ENCODE measurements around the gene NUDCD3. TPM values are rescaled to one million over a fixed set of nuclear protein-coding genes. Genes with fewer than 3 reads are reported as not detected.

The NUDCD3 gene
- polyA plus RNA-seq, 1 donor, result 80.1 TPM

DNA sequence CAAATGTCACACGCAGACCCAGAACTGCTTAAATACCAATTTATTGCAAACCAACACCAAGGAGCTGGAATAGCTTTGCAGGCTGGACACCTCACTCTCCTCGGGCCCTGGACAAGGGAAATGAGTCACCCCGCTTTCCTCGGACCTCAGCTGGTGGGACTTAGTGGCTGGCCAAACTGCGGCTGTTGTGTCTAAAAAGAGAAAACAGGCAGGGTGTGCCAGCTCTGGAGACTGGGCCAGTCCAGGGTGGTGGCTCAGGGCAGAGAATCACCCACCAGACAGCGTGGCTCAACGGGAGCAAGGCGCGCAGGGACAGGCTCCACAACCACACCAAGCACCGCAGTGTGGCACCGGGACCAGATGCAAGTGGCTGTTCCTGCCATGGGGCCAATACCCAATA is 106.9 kb downstream of the NUDCD3 start:
- no peak for DNase-seq (ENCODE audit: low read depth)

DNA sequence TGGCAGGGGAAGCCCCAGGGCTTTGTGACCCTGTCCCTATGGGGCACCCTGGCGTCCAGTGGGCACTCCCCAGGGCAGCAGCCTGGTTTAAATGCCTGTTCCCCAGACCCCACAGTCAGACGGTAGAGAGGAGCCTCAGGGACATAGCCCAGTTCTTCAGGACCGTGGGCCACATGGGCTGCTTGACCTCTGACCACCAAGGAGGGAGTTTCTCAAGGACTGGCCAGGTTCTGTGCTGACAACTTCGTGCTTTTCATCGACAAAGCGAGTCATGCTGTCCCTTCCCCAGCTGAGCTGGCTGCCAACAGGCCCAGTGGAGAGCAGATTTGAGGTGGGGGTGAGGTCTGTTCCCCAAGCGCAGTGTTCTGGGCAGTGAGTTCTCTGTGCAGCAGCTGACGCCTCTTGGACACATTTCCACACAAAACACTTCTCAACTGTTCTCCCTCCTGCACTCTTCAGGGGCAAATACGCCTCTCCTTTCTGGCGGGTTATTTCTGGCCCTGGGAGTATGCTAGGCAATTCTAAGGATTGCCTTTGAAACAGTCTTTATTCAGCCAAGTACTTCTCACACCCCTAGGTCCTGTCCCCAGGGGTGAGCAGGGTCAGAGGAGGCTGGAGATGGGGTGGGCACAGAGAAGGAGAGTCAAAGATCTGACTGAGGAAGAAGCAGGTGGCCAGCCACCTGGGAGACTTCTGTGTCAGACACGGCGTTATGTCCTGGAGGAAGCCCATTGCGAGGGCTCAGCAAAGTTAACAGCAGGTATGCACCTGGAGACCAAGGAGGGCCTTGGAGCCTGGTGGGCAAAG is 107.8 kb downstream of the NUDCD3 start:
- DNase-seq (ENCODE audit: low read depth), result no peak

DNA sequence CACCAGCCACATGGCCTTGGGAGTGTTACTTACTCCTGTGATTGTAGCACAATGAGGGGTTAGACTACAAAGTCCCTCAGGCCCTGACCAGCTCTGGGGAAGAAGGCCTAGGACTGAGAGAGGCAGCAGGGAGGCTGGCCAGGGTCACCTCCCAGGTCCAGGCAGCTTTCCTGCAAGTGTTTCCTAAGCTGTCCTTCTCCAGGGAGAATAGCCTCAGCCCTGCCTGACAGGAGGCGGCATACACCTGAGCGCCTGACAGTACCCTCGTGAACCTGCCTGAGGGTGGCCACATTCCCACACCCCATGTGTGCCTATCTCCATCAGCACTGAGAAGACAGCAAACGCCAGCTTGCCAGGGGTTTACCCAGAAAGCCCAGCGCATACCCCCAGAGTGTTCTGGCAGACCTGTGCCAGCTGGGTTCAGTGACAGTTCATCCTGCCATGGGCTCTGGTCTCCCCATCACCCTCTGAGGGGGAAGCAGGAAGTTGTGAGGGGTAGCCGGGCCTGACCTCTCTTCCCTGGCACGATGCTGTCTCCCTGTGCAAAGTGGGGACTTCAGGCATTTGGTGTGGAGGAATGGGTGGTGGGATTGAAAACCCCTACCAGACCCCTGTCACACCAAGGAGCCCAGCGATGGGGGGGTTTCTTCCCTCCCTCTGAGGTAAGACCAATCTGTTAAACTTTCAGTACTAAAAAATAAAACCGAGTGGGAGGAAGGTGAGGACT is 108.8 kb downstream of the NUDCD3 start:
- DNase-seq (ENCODE audit: low read depth), result no peak

DNA sequence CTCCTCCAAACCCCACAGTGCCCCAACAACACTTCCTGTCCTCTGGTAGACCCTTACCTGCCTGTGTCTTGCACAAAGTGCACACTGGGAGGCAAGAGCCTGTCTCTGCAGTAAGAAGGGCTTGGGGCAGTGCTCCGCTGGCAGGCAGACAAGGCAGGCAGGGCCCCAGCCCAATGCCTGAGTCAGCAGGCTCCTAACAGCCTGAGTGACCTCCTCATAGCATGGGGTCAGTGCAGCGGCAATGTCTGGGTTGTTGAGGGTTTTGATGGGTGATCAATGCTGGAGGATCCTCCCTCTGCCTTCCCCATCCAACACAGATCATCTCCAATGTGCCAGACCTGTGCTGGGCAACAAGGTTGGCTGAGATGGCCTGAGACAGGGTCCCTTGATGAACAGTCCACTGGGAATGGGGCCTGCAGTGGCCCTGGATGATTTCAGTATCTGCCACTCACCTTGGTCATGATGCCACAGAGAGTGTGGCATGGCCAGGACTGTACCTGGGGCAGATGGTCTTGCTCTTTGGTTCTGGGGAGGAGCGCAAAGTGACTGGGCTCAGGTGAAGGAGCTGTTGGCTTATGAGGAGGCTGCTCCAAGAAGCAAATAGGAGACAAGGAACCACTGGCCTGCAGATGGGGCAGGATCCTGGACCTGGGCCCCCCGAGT is 109.5 kb downstream of the NUDCD3 start:
- no peak for DNase-seq (ENCODE audit: low read depth)

DNA sequence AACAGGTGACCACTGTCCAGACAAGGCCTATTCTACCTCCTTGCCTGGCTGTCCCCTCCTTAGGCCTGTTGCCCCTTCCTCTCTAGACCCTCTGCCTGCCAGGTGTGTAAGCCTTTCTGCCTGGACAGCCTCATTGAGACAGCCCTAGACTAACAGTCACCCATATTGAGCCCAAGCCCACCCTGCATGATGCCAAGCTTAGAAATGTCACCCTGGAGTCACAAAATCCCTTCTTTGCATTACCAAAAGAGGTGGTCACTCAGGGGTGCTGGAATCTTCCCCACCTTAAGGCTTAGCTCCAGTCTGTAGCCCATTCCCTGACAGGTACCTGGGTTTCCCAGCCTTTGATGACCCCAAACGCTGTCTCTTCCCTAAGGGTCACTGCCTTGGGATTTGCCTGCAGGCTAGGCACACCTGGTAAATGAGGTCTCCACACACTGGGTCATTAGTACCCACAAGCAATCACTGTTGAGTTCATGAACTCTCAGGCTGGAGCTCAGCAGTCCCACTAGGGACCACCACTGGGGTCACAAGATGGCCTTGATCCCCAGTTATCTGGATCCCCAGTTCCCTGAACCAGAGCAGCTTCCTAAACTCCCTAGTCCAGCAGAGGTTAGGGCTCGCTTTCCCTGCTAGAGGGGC is 110.1 kb downstream of the NUDCD3 start:
- DNase-seq (ENCODE audit: low read depth), result no peak

DNA sequence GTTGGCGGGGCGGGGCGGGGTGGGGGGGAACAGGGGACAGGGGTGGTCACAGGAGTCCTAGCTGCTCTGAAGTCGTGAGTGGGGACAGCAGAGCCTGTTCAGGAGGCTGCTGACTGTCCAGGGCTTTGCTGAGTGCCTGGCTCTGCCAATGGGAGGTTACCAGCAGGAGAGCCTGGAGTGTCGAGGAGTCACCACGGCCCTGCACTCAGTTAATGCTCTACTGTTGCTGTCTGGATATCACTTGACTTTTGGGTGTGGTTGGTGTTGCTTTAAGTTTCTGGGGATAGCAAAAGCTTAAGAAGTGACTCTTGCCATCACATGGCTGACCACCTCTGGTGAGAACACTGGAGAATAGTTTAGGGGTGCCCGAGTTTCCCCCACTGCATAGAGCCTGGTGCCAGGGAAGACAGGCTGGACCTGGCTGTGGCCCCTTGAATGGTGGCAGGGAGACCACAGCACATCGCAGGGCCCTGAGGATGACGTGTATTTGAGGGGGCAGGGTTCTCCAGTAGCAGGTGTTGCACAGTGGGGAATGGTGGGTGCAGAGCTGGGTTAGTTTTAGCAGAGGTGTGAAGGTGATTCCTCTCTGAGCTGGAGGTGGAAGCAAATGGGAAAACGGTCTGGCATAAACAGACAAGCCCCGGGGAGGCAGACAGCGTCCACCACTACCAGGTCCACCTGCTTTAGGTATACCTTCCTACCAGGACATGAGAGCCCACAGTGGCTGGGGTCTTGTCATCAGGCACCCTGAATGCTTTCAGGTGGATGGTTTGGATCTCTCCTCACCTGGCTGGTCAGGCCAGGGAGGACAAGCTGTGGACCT is 110.9 kb downstream of the NUDCD3 start:
- no peak for DNase-seq (ENCODE audit: low read depth)

DNA sequence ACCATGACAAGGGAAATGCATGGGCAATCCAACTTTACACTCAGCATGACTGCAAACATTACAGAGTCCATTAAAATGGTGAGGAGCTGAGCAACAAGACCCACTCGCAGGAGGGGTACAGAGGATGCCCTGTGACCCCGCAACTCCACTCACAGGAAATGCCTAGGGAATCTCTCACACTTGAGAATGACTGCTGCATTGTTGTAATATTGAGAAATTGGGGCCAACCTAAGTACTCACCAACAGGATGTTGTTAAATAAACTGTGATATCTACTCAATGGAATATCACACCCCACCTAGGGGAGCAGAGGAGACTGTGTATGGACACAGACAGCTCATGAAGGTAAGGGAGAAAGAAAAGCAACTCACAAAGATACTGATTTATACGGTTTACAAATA is 111.7 kb downstream of the NUDCD3 start:
- no peak for DNase-seq (ENCODE audit: low read depth)

DNA sequence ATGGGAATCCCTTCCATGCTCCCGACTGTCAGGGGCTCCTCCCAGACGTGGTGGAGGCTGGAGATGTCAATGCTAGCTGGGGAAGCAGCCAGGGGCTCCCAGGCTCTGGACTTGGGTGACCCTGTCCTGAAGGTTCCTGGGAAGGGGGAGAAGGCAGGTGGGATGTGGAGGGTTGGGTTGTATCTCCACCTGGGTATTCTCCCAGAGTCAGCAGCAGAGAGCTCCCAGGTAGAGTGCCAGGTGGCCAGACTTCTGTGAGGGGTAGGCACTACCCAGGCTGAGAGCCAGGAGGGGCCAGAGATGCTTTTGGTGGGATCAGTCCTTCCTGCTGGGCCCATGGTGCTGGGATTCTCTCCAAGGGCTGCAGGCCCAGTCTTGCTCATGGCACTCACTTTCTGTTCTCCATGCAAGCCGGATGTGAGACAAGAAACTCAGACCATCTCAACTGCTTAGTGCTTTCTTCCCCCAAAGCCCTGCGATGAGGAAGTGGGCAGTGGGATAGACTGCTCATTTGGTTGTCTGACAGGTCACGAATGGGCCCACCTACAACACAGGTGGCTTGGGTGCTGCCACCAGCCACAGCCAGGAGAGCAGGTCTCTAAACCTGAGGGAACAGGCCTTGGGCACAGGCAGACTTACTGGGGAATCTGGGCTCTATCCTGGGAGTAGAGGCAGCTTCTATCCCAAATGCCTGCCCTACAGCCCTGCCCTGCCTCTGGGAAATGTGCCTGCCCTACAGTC is 112.6 kb downstream of the NUDCD3 start:
- no peak for DNase-seq (ENCODE audit: low read depth)

DNA sequence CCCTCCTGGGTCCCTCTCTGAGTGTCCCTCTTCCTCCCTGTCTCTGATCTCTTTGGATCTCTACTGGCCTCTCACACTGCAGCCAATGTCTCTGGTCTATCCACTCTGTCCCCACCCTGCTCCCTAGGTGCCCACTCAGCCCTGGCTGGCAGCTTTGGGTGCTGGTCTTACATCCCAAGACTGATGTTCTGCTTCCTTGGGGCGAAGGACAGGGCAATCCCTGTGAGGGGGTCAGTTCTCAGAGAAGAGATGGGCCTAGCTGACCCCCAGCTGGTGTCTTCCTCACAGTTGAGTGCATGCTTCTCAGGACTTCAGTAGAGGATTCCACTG is 113.4 kb downstream of the NUDCD3 start:
- DNase-seq (ENCODE audit: low read depth), result no peak

DNA sequence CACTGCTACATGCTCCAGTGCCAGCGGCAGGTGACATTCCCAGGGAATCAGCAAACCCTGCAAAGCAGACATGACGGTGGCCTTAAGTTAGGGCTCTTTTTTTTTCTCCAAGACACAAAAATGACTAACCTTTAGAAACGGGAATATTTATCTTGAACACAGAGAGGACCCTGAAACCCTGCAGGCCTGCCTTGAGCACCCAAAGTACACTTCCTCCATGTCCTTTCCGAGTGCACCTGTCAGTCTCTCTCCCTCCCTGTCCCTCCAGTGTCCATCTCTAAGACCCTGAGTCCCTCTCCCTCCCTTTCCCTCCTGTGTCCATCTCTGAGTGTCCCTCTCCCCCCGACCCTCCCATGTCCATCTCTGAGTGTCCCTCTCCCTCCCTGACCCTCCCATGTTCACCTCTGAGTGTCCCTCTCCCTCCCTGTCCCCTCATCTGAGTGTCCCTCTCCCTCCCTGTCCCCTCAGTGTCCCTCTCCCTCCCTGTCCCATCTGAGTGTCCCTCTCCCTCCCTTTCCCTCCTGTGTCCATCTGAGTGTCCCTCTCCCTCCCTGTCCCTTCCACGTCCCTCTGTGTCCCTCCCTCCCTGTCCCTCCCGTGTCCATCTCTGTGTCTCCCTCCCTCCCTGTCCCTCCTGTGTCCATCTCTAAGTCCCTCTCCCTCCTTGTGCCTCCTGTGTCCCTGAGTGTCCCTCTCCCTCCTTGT is 113.9 kb downstream of the NUDCD3 start:
- no peak for DNase-seq (ENCODE audit: low read depth)

DNA sequence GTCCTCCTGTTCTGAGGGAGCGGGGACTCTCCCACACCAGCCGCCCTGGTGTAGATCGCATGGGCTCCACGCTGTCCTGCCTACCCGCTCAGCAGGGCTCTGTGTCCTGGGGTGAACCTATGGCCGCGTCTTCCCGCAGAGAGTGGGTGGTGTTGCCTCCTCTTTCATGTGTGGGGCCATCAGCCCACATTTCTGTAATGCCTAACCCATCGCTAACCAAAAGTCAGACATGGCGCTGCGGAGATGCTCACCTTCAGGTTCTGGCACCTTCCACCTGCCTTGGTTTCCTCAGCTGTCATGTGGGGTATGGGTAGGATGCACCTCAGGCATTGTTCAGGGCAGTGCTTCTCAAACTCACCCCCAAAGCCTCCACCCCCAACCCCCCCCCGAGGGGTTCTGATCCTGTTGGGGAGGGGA is 114.5 kb downstream of the NUDCD3 start:
- DNase-seq (ENCODE audit: low read depth), result no peak

DNA sequence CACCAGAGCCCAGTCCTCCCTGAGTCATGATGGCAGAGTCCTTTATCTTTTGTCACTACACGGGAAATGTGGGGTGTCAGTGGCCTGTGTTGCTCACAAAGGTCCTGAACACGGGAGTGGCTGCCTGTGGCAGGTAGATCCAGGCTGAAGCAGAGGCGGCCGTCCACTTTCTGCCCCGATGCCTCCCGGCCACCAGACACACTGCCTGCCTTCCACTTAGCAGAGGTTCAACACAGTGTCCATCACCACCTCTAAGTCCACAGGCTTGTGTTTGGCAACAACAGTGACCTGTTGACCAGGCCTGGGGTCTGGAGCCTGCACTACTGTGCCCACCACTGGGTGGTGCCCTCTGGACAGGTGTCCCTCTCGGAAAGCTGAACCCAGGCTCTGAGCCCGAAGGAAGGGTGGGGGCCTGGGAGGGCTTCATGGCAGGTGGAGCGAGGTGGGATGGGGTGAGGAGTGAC is 115.2 kb downstream of the NUDCD3 start:
- no peak for DNase-seq (ENCODE audit: low read depth)

DNA sequence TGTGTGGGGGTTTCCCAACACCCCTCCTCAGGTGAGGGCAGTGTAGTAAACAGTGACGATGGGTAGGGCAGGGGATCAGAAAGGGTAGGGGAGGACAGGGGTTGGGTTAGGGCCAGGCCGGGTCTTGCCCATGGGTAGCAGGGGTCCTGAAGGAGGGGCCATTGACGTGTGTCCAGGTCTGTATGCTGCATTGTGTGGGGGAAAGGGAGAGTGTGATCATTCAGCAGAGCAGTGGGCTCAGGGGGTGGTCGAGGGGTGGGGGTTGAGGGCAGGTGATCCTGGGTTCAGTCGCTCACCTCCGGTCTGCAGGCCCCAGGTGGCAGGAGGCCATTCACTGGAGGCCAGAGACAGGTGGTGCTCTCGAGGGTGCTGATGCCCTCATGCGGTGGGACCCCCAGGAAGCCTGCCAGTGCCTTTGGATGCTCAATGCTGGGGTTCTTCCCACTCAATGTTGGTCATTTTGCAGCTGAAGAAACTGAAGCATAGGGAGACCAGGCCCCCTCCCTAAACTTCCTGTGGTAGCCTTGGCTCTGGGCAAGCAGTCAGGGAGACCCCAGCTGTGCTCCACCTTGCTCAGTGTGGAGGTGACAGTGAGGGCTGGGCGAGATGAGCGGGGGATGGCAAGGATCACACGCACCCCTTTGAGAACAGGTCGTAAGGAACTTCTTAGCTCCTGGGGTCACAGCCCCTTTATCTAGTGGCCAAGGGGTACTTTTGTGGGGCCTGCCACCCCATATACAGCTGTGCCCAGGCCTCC is 116.3 kb downstream of the NUDCD3 start:
- DNase-seq (ENCODE audit: low read depth), result no peak

DNA sequence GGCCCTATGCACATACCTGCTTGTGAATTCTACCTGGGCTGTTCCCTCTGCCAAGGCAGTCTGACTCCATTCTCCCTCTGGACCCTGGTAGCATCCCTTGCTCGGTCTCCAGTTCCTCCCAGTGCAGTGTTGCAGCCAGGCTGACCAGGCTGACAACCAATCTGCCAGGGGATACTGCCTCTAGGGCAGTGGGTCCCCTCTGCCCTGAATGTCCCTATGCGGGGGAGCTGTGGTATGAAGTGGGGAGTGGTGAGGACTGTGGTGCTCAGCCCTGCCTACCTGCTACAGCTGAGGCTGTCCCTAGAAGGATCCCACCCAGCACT is 117.1 kb downstream of the NUDCD3 start:
- DNase-seq (ENCODE audit: low read depth), result no peak

DNA sequence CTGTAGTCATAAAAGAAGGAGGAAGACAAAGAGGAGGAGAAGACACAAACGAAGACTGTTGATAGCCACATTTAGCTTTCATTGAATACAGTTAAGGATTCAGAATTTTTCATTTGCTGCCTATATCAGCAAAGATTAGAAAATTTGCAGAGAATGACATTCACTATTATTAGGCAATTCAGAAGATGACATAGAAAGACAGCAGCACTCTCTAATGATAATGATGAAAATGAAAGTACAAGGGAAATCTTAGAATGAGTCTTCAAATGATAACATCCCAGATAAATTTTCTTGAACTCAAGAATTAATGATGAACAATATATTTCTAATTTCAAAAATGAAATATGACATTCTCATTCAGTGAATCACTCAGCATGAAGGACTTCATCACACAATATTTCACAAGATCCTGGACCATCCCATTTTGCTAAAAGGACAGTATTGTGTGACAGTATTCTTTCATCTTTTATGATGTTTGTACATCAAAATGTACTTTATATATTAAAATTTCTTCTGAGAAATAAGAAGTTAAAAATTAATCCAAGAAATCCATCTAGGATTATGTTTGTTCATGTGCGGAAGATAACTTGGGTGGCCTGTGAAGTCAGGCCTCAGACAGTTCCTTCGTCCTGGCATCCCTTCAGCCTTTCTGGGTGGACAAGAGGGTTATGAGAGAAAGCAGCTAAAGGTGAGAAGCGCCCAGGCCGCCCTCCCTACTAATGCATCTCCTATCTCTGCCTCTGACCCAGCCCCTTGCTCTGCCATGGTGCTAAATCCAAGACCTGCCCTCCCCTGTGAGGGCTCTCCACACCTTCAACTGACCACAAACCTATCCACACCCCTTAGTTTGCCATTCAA is 117.7 kb downstream of the NUDCD3 start:
- no peak for DNase-seq (ENCODE audit: low read depth)

DNA sequence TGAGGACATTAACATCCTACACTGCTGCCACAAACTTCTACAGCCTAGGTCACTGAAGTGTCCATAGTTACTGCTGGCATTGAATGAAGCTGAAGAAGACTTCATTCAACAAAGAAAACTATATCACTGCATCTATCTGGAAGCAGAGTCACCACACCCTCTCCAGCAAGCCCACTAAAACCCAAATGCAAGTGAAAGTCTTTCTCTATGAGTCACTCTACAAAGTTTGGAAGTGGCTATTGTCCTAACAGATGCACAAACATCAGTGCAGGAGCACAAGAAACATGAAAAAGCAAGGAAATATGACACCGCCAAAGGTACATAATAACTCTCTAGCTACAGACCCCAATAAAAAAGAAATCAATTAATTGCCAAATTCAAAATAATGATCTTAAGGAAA is 121.6 kb downstream of the NUDCD3 start:
- no peak for DNase-seq (ENCODE audit: low read depth)

DNA sequence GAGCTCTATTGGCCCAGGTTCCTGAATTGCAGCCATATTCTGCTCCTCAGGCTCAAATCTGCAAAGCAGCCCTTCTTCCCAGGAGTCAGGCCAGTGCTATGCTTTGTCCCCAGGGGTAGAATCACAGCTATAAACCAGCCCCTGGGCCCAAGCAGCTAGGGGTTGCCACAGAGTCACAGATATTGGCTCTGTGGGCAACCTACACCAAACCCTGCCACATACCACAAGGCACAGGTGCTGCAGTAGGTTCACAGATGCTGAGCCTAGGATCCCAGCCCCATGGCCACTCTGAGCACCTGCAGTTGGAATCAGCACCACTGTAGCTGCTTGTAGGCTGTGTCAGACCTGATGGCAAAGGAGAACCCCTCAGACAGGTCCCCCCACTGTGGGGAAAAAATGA is 122.0 kb downstream of the NUDCD3 start:
- no peak for DNase-seq (ENCODE audit: low read depth)

DNA sequence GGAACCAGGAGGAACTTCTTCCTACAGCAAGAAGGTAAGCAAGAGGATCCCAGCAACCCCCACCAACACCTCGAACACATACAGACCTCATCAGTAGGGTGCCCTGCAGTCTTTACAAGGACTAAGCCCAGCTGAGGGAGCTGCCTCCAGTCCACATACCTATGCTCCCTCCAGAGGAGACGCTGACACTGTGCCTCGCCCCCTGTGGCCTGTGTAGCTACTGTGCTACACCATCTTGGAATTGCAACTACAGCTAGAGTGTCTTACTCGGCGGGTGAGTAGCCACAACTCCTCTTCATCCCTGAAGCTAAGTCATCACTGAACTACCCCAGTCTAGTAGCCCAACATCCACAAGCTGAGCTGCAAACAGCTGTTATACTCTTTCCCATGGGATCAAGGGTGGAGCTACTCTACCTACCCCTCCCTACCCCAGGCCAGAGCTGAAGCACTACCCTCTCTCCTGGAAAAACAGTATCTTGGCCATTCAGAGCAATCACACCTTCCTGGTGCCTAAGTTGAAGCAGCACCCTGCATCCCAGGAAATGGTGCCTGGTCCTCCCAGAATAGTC is 122.9 kb downstream of the NUDCD3 start:
- no peak for DNase-seq (ENCODE audit: low read depth)

Measured in forelimb muscle (tissue), 1 donor.